Smooth muscle cell (in vitro differentiated cells): Measurements from ENCODE around the gene H1-8. TPM values are rescaled to one million over a fixed set of nuclear protein-coding genes. Genes with fewer than 3 reads are reported as not detected.

Source experiments
- DNase-seq: peaks from one replicate; lab custom pipeline; 2025; ENCODE audit not compliant: unreplicated experiment; lab: John Stamatoyannopoulos, UW
- H2AFZ ChIP-seq: fragments of 200-600 bp; sonication (generic); 2 replicates; pipeline ENCODE4 v1.6.0; 2016; ENCODE audit warnings: antibody characterized with exemption, low read depth, mild to moderate bottlenecking
- H3F3A ChIP-seq: fragments of 200-600 bp; sonication (generic); 2 replicates; pipeline ENCODE4 v1.6.0; 2017; ENCODE audit warnings: antibody characterized with exemption, low read depth
- H3K27ac ChIP-seq: fragments of 200-600 bp; sonication (generic); 2 replicates; pipeline ENCODE4 v1.5.1; 2016; ENCODE audit warnings: low read depth, mild to moderate bottlenecking
- H3K27me3 ChIP-seq: fragments of 200-600 bp; sonication (generic); 2 replicates; pipeline ENCODE4 v1.6.1; 2016; ENCODE audit warnings: low read depth, mild to moderate bottlenecking
- H3K36me3 ChIP-seq: fragments of 200-600 bp; sonication (generic); 2 replicates; pipeline ENCODE4 v1.5.1; 2016; ENCODE audit warnings: low read depth
- H3K4me1 ChIP-seq: fragments of 200-600 bp; sonication (generic); 2 replicates; pipeline ENCODE4 v1.5.1; 2016; ENCODE audit warnings: low read depth
- H3K4me2 ChIP-seq: fragments of 200-600 bp; sonication (generic); 2 replicates; pipeline ENCODE4 v1.6.0; 2016; ENCODE audit warnings: mild to moderate bottlenecking
- H3K4me3 ChIP-seq: fragments of 200-600 bp; sonication (generic); 2 replicates; pipeline ENCODE4 v1.5.1; 2016; ENCODE audit warnings: mild to moderate bottlenecking
- H3K79me2 ChIP-seq: fragments of 200-600 bp; sonication (generic); 2 replicates; pipeline ENCODE4 v1.6.0; 2016; ENCODE audit warnings: low read depth, mild to moderate bottlenecking
- H3K9ac ChIP-seq: fragments of 200-600 bp; sonication (generic); 2 replicates; pipeline ENCODE4 v1.6.0; 2016; ENCODE audit warnings: low read depth
- H3K9me3 ChIP-seq: fragments of 200-600 bp; sonication (generic); replicated peaks from 2 replicates; pipeline ENCODE4 v1.5.1; 2016; ENCODE audit warnings: low read depth
- H4K20me1 ChIP-seq: fragments of 200-600 bp; sonication (generic); 2 replicates; pipeline ENCODE4 v1.6.0; 2016; ENCODE audit warnings: low read depth
- WGBS: methylation state at CpG from one replicate; pipeline ENCODE4 v1.1.7; 2016; ENCODE audit warnings: low lambda C conversion rate; 5-methylcytosine and 5-hydroxymethylcytosine counted together
- polyA plus RNA-seq: library from polyadenylated mRNA; unstranded; fragments of >200 nt; fragmentation: Nextera tagmentation; extraction: Ambion mirVana; gene quantifications from 2 replicates; pipeline ENCODE4 v1.2.1, GENCODE V29; 2016
- total RNA-seq: library from RNA; depleted of rRNA; stranded (reverse); fragments of >200 nt; gene quantifications from 2 replicates; pipeline ENCODE4 v1.2.3, GENCODE V29; 2014
- TF ChIP-seq, protein P1 (sequence below): fragments of 200-600 bp; sonication (generic); IDR thresholded peaks from 2 replicates; pipeline ENCODE4 v1.5.1; 2017; ENCODE audit warnings: borderline replicate concordance, mild to moderate bottlenecking, antibody characterized with exemption; ENCODE audit not compliant: insufficient read depth, poor library complexity, severe bottlenecking

H1-8 gene
- total and polyA plus RNA-seq, 2 experiments from 2014 or later = not detected

DNA sequence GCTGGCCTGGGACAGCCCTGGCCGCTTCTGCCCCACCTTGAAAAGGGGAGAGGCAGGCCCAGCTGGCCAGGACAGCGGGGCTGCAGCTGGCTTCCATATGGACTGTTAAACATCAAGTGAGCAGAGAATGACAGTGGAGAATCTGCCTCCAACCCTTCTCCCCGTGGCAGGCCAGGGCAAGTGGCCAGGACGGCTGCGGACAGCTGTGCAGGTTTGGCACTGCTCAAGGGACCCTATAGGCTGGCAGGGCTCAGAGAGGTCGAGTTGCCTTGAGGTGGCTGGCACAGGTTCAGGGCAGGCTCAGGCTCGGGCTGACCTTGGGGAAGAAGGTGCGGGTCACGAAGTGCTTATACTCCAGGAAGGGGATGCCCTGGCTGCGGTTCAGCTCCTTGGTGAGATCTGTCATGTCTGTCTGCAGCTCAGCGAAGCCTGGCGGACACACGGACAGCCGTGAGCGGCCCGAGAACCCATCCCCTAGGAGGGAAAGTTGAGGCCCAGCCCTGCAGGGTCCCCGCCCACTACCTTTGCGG is 24.3 kb downstream of the H1-8 start:
- no peaks in the 10 kb centered on the region for H4K20me1 ChIP-seq
- WGBS = 92% methylated on average over 18 of the region's 18 CpGs
- H3K4me2 ChIP-seq = no peak overlapping the region
- no peak overlapping the region for H3K4me3 ChIP-seq
- no peak for DNase-seq
- no peaks in the 10 kb centered on the region for H3K36me3 ChIP-seq
- no peaks in the 10 kb centered on the region for H3K4me1 ChIP-seq
- H2AFZ ChIP-seq = no peak overlapping the region
- no peaks in the 10 kb centered on the region for H3K27me3 ChIP-seq
- no peaks in the 10 kb centered on the region for H3K79me2 ChIP-seq
- no peaks in the 10 kb centered on the region for H3F3A ChIP-seq
- H3K27ac ChIP-seq = no peak overlapping the region
- no peak overlapping the region for H3K9ac ChIP-seq
- H3K9me3 ChIP-seq = no peaks in the 10 kb centered on the region
- TF ChIP-seq, protein P1, sequence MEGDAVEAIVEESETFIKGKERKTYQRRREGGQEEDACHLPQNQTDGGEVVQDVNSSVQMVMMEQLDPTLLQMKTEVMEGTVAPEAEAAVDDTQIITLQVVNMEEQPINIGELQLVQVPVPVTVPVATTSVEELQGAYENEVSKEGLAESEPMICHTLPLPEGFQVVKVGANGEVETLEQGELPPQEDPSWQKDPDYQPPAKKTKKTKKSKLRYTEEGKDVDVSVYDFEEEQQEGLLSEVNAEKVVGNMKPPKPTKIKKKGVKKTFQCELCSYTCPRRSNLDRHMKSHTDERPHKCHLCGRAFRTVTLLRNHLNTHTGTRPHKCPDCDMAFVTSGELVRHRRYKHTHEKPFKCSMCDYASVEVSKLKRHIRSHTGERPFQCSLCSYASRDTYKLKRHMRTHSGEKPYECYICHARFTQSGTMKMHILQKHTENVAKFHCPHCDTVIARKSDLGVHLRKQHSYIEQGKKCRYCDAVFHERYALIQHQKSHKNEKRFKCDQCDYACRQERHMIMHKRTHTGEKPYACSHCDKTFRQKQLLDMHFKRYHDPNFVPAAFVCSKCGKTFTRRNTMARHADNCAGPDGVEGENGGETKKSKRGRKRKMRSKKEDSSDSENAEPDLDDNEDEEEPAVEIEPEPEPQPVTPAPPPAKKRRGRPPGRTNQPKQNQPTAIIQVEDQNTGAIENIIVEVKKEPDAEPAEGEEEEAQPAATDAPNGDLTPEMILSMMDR = no peak

DNA sequence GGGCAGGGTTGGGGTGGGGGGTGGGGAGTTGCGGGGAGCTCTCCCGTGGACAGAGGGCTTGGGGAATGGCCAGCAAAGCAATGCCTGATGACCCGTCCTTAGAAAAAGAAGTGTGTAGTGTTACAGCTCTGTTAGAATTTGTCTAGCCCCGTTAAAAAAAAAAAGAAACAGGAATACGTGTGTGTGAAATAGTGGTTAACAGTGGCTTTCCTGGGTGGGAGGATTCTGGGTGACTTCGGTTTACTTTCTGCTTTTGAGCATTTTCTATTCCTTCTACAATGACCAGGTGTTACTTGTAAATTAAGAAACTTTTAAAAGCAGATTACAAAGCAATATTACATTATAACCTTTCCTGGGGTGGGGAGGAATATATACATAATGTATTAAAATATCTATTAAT is 25.0 kb downstream of the H1-8 start:
- Histone ChIP-seq H3F3A (no peaks in the 10 kb centered on the region), H4K20me1 (no peaks in the 10 kb centered on the region), H3K27me3 (no peaks in the 10 kb centered on the region), H2AFZ (no peak overlapping the region), H3K27ac (no peak overlapping the region), H3K4me2 (no peak overlapping the region), H3K9me3 (no peaks in the 10 kb centered on the region), H3K9ac (no peak overlapping the region), H3K4me3 (no peak overlapping the region), H3K4me1 (no peaks in the 10 kb centered on the region), H3K36me3 (no peaks in the 10 kb centered on the region), H3K79me2 (no peaks in the 10 kb centered on the region)
- DNase-seq = no peak
- TF ChIP-seq, protein P1 = no peak
- 94% methylated on average over 6 of the region's 6 CpGs for whole genome bisulfite sequencing

DNA sequence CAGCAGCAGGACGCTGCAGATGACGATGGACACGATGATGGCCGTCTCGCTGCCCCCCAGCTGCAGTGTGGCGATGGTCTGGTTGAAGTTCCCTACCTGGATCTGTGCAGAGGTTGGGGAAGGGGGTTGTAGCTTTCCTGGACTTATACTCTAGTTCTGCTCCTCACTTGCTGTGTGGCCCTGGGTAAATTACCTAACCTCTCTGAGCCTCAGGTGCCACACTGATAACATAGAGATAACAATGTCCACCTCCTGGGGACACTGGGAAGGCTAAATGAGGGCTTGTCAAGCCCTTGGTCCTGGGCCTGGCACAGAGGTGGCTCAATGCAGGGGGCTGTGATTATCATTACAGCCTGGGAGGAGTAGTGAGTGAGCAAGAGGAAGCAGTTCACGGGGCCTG is 26.9 kb downstream of the H1-8 start:
- Histone ChIP-seq H3K4me2 (no peak overlapping the region), H3K36me3 (no peaks in the 10 kb centered on the region), H3K4me1 (no peaks in the 10 kb centered on the region), H3F3A (no peaks in the 10 kb centered on the region), H4K20me1 (no peaks in the 10 kb centered on the region), H3K79me2 (no peaks in the 10 kb centered on the region), H3K9me3 (no peaks in the 10 kb centered on the region), H3K27me3 (no peaks in the 10 kb centered on the region), H3K27ac (no peak overlapping the region), H3K9ac (no peak overlapping the region), H3K4me3 (no peak overlapping the region), H2AFZ (no peak overlapping the region)
- no peak for DNase-seq
- WGBS = 97% methylated on average over 7 of the region's 7 CpGs
- TF ChIP-seq, protein P1 = no peak
